Stimulated activated CD8-positive, alpha-beta memory T cell treated with anti-CD3 and anti-CD28 coated beads, Interleukin-2, amount 100 ng/mL, for 48 hours (primary cell): Measurements from ENCODE around the gene SCAPER.

Experiments used
- DNase-seq, 2 donors: peaks; one replicate each; pipeline ENCODE4 v3.0.0-alpha.2; 2020; ENCODE audit warnings: low read depth in 2 of 2

Gene SCAPER

DNA sequence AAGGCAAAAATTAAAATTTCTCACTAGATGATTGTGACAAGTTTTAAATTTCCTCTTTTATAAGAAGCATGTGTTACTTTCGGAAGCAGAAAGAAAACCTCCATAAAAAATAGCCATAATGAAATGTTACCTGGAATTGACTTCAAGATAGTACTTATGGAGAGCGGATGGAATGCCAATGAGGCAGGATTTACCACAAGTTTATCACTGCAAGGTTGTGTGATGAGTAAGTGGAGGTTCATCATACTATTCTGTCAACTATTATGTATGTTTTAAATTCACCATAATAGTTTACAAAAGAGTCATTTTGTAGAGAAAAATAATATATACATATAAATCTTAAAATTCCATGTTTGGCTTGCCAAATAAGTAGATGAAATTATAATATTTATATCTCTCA, 230.3 kb downstream of the SCAPER start:
- no peak for DNase-seq

DNA sequence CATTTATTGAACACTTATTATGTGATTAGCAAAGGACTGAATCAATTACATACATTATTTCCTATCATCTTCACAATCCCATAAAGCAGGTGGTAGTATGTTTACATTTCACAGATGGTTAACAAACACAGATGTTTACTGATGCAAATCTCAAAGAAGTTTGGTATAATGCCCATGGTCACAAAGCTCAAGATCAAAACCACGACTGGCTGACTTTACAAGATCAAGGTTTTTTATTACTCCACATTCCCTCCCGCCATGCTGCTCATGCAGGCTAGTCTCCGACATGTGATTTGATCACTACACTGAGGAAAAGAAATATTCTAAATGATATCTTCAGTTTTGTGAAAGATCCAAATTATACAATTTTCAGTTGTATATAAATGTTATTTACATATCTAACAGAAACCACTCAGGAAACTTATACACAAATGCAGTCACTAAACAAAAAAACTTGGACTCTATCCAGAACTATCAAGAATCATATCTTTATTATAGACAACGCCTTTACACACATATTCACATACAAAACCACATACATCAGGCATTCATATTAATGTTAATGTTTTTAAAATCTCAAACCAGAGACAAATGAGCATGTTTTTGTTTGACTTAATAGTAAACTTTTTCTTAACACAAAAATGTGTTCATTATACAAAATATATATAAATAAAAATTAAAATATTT, 235.5 kb downstream of the SCAPER start:
- no peak for DNase-seq

DNA sequence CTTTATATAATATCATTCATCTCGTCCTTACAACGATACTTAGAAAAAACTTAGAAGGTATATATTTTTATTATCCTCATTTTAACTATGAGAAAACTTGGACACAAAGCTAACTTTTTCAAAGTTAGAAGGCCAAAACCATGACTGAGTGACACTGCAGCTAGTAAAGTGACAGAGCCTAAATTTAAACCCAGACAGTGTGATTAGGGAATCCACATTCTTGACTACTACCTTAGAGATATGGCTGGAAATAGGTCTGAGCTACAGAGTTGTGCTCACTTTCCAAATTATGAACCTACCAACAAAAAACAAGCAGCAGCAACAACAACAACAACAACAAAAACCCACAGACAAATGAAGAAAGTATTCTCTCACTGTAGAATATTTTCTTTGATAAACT, 236.2 kb downstream of the SCAPER start:
- DNase-seq = no peak

DNA sequence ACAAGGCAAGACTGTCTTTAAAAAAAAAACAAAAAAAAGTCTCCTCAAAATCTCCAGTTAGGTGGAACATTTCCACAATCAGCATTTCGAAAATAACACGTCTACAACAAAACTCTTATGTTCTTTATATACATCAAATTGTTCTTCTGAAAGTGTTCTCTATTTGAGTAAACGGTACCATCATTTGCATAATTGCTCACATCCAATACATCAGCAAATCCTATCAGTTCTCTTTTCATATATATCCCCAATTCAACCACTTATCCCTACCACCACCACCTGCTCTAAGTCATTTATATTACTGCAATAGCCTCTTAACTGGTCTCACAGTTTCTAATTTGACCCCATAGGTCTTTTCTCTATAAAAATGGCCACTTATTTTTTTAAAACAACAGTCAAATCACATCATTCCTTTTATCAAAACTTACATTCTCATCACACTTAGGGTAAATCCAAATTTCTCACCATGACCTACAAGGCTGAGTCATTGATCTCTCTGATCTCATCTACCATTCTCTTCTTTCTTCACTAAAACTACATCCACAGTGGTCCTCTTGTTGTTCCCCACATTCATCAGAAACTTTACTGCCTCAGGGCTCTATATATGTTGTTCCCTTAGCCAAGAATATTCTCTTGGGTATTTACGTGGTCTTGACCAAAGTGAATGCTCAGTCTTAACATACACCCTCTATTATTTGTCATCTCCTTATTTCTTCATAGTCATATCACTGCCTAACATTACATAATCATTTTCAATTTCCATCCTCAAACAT, 237.0 kb downstream of the SCAPER start:
- DNase-seq = no peak

DNA sequence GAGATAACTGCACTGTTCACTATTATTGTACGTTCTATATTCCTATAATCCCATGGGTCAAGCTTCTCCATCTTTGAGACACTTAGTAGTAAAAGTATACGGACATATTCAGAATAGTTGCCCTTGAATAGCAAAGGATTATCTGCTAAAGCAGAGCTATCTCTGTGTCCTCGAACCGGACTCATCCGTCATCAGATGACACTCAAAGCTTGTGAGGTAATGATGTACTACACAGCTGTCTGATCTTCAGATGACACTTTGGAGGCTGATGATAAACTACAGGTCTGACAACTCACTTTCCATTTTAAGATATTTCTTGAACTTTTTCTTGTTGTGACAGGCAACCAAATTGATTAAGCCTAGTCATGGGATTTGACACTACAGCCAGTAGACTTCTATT, 240.2 kb downstream of the SCAPER start:
- DNase-seq = no peak

DNA sequence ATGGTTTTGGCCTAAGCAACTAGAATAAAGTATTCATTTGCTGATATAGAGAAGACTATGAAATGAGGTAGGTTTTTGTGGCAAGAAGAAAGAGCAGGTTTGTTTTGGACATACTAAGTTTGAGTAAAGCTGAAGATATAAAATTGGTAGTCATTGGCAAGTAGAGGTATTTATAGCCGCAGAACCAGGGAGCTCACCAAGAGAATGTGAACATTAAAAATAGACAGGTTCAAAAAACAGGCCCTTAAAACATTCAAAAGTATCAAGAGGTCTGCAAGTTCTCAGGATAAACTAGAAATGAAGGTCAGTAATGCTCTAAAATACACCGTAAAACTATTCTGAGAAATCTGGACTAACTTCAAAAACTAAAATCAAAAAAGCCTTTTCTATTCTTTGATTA, 240.7 kb downstream of the SCAPER start:
- DNase-seq = no peak

DNA sequence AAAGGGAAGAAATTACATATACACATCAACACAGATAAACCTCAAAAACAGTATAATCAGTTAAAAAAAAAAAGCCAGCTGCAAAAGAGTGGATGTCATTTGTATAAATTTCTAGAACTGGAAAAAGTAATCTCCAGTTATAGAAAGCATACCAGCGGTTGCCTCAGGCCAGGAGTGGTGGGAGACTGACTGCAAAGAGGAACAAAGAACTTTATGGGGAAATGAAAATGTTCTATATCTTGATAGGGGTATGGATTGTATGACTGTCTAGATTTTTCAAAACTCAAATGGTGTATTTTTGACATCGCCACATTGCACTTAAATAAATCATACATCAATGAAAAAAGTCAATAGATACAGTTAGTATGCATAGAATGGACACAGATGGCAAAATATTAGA, 241.6 kb downstream of the SCAPER start:
- no peak for DNase-seq

DNA sequence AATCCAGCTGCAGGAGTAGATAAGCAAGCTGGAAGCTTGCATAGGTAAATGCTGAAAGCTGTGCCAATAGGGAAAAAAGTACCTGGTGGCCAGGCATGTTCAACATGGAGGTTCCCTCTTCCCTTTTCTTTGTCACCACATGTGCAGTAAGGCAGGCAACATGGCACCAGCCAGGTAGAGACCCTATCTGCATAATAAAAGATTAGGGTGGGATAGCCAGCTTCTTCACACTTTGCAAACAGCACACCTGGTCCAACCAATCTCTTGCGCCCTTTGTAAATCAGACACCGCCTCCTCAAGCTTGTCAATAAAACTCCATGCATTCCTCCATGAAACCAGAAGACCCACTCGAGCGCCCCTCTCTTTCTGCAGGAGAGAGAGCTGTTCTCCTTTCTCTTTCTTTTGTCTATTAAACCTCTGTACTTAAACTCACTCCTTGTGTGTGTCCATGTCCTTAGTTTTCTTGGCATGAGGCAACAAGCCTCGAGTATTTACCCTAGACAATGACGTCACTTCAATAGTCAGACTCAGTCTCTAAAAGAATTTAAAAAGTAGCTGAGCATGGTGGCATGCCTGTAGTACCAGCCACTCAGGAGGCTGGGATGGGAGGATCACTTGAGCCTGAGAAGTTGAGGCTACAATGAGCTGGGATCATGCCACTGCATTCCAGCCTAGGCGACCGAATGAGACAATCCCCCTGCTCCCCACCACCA, 256.3 kb downstream of the SCAPER start:
- no peak for DNase-seq

DNA sequence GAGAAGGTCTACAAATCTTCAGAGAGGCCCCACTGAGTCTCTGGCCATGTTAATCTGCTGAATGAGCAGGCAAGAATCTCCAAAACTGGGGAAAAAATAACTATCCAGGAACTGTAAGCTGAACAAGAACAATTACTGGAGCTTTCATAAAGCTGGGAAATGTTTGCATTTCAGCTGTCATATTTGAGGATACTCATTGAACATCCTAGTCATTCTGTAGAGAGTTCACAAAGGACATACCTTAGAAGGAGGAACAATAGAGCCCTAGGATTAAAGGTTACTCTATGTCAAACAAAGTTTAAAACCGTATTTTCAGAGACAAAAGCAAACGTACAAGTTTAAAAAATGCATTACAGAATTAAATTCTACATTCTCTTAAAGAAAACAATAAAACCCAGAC, 257.5 kb downstream of the SCAPER start:
- DNase-seq = no peak

DNA sequence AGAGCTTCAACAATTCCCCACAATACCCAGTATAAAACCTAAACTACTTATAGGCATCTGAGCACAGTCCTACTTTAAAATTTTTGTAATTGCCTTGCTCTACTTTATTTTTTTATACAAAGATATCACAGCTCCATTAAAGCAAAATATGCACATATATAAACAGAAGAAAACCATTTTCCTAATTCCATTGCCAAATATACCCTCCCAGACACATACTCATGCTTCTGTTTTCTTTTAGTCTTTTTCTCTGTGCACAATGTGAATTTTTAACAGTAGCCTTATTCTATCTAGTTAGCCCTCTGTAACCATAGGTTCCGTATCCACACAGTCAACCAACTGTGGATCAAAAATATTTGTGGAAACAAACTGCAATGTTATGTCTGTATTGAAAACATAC, 260.5 kb downstream of the SCAPER start:
- DNase-seq = no peak

DNA sequence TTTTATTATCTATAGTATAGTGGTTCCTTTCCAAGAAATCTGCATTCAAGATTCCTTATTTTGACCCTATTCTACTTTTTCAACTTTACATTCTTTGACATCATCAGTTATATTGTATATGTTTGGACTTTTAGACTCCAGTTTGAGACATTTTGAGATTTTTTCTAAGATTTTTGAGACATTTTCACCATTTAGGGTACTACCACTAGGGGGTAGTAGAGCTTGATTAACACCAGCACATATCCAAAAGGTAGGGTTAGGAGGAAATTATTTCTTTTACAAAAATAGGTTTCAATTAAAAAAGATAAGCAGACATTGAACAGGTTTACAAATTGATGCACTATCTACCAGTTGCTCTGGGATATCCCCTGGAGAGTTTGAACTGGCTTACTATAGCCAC, 262.5 kb downstream of the SCAPER start:
- DNase-seq = no peak

DNA sequence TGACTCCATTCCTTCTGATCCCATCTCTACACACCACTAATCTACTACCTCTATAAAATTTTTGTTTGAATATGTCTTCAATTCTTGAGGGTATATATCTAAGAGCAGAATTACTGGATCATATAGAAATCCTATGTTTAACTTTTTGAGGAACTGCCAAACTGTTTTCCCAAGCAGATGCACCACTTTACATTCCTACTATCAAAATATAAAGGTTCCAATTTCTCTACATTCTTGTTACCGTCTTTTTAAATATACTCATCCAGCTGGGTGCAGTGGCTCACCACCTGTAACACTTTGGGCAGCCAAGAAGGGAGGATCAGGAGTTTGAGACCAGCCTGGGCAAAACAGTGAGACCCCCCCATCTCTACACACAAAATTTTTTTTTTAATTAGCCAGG, 268.0 kb downstream of the SCAPER start:
- DNase-seq = no peak

DNA sequence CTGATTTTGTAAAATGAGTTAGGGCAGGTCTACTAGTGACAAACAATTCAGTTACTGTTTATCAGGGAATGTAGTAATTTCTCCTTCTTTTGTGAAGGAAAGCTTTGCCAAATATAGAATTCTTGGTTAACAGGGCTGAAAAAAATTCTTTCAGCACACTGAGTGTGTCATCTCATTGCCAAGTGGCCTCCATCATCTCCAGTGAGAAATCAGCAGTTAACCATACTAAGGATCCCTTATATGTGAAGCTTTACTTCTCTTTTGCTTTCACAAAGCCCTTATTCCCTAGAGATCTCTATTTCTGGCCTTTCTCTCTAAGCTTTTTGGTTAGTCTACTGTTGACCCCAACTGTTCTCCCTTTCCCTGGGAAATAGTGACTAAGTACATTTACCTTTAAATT, 269.1 kb downstream of the SCAPER start:
- DNase-seq = no peak

DNA sequence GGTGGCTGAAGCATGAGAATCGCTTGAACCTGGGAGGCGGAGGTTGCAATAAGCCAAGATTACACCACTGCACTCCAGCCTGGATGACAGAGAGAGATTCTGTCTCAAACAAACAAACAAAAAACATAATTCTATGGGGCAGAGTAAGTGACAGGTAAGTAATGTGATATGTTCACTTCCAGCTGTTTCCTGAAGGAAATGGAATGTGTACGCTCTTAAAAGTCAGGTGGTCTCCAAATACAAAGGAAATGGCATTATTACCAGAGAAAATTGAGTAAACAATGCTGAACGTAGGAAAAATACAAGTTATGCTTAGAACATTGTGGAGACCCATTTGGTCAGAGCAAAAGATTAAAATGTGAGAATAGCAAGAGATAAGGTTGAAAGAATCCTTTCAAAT, 278.5 kb downstream of the SCAPER start:
- no peak for DNase-seq

DNA sequence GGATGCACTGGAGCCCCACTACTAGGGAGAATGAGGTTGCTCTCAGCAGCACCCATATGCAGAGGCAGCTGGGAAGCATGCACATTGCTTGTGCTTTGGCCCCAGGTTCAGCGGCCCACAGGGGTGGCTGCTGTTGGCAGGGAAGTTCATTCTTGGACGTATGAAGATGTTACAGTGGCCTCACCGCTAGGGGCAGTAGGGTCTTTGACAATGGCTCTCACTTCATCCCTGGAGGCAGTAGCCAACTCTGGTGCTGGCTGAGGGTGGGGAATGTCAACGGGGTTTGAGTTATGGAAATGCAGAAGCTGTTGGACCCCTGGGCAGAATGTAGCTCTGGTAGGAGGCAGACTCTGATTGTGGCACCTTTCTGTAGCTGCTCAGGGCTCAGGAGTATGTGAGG, 279.9 kb downstream of the SCAPER start:
- no peak for DNase-seq

DNA sequence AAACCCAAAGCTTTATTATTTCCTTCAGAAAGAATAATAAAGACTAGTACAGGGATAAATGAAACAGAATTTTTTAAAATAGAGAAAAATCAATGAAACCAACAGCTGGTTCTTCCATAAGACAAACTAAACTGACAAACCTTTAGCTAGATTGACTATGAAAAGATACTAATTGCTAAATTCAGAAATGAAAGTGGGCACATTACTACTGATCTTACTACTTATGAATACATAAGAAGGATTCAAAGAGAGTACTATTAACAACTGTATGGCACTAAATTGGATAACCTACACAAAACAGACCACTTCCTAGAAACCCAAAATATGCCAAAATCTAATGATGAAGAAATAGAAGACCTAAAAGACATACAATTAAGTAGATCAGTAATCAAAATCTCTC, 290.4 kb downstream of the SCAPER start:
- DNase-seq = no peak

DNA sequence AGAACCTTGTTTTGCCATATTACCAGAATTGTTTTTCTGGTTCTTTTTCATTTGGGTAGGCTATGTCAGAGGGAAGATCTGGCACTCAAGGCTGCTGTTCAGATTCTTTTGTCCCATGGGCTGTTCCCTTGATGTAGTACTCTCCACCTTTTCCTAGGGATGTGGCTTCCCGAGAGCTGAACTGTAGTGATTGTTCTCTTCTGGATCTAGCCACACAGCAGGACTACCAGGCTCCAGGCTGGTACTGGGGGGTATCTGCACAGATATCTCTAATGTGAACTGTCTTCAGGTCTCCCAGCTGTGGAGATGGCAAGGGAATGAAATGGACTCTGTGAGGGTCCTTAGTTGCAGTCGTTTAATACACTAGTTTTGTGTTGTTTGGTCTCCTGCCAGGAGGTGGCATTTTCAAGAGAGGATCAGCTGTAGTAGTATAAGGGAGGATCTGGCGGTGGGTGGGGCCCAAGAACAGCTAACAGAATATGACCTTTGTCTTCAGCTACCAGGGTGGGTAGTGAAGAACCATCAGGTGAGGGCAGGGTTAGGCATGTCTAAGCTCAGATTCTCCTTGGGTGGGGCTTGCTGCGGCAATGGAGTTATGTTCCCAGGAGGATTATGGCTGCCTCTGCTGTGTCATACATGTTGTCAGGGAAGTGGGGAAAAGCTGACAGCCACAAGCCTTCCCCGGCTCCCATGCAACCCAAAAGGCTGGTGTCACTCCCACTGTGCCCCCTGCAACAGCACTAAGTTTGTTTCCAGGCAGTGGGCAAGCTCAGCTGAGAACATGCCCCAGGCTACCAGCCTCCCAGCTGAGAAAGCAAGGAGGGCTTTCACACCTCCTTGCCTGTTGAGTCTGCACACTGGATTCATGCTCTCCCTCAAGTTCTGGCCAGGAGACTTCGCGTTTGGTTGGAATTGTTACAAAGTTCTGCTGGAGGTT, 316.1 kb downstream of the SCAPER start:
- no peak for DNase-seq

DNA sequence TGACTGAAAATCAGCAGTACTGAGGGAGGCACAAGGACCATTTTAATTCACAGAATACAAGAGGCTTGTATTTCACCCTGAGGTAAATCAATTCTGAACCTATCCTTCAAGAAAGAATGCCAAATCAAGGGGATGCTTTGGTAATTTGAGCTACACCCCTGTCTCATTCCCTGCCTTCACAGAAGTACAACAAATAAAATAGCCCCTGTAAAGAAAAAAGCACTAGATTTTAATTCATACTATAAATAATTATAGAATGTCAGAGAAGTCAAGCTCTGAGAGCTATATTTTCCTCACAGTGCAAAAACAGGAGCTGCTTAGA, 319.6 kb downstream of the SCAPER start:
- no peak for DNase-seq

DNA sequence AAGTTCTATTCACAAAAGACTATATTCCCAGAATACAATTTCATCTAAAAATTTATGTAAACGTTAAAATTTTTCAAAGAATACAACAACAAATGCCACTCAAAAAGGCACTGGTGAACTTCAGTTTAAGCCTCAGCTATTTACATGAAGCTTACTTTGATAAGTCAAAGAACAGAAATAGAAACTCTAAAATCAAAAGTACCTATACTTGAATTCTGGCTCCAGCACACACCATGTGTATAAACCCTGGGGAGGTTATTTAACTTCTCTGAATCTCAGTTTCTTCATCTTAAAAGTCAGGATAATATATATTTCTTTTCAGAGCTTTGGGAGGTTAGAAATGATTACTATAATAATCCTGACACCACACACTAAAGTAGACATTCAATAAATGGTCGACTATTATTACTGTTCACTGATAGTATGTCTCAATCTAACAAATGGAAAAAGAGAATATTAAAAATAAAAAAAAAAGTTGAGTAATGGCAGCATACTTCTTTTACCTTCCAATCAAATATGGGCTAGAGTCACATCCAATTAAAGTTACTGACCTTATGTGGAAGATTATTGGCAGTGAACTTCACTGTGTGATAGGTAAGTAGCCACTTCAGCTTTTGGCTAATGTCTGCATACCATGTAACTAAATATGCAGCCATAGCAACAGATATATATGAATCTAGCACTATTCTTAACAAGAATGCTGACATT, 320.1 kb downstream of the SCAPER start:
- no peak for DNase-seq

DNA sequence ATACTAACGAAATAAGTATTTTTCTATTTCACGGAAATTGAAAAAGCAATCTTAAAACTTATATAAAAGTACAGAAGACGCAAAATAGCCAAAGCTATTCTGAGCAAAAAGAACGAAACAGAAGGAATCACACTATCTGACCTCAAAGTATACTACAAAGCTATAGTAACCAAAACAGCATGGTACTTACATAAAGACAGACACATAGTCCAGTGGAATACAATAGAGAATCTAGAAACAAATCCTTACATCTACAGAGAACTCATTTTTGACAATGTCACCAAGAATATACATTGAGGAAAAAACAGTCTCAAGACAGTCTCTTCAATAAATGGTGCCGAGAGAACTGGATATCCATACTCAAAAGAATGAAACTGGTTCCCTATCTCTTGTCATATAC, 322.6 kb downstream of the SCAPER start:
- DNase-seq = no peak

DNA sequence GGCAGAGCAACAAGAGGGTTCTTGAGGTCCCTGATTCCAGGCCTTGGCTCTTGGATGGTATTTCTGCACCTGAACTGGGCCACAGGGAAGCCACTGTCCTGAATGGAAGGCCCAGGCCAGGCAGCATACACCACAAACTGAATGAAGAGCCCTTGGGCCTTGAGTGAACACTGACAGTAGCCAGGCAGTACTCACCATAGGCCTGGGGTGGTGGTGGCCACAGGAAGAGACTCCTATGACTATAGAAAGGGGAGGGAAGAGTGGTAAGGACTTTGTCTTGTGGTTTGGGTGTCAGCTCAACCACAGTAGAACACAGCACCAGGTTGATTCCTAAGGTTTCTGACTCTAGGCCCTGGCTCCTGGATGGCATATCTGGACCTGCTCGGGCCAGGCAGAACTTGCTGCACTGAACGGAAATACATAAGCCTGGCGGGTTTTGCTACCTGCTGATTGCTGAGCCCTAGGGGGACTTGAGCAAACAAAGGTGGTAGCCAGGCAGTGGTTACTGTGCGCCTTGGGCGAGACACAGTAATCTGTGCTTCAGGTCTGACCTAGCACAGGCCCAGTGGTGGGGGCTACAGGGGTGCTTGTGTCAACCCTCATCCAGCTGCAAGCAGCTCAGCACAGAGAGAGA, 327.1 kb downstream of the SCAPER start:
- no peak for DNase-seq
